T-helper 2 cell treated with Interferon-gamma antibody and Interleukin-4, amounts not matched to agents 5 μg/mL and 100 μg/mL, for 36 hours (primary cell): ENCODE data around the gene MIB1.
"Not testable (repeated sequence)": the region's sequence is repeated elsewhere in the genome, so short reads cannot be mapped to it uniquely, and the experiment has no call there.

ENCODE experiments used
- DNase-seq: peaks from one replicate; pipeline ENCODE4 v3.0.0; 2021; ENCODE audit warnings: low spot score
- H3K27ac Mint-ChIP-seq: one replicate; pipeline ENCODE4 v1.8.0; 2021; ENCODE audit warnings: mild to moderate bottlenecking, mixed read lengths
- H3K27me3 Mint-ChIP-seq: one replicate; pipeline ENCODE4 v1.8.0; 2021; ENCODE audit warnings: low read depth, mixed read lengths
- H3K36me3 Mint-ChIP-seq: one replicate; pipeline ENCODE4 v1.8.0; 2021; ENCODE audit warnings: low read depth, mixed read lengths
- H3K4me1 Mint-ChIP-seq: one replicate; pipeline ENCODE4 v1.8.0; 2021; ENCODE audit warnings: low read depth, mixed read lengths
- H3K4me3 Mint-ChIP-seq: one replicate; pipeline ENCODE4 v1.8.0; 2022; ENCODE audit warnings: mild to moderate bottlenecking, moderate library complexity, mixed read lengths
- H3K9me3 Mint-ChIP-seq: one replicate; pipeline ENCODE4 v1.8.0; 2021; ENCODE audit warnings: mixed read lengths

Gene MIB1

DNA sequence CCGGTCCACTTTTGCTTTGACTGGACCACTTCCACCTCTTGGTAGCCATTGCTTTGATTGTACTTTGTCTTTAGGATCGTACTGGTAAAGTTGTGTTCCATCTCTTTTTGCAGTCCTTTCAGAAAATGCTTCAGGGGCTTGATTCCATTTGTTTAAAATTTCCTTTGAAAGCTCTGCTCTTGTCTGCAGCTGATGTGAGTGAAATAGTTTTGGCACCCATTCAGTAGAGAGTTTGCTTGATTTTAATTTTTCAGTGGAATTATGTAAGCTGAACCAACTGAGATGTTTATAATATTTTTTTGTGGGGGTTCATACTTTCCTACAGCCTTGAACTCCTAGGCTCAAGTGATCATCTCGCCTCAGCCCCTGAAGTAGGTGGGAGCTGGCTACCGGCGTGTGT is 7.6 kb upstream of the MIB1 start:
- H3K36me3 Mint-ChIP-seq, result peaks cover 16% of the 10 kb centered on the region
- H3K27me3 Mint-ChIP-seq, result no peaks in the 10 kb centered on the region
- H3K27ac Mint-ChIP-seq, result no peak overlapping the region
- H3K4me1 Mint-ChIP-seq, result no peaks in the 10 kb centered on the region
- H3K4me3 Mint-ChIP-seq, result no peak overlapping the region
- peaks cover 17% of the 10 kb centered on the region for H3K9me3 Mint-ChIP-seq
- no peak for DNase-seq

DNA sequence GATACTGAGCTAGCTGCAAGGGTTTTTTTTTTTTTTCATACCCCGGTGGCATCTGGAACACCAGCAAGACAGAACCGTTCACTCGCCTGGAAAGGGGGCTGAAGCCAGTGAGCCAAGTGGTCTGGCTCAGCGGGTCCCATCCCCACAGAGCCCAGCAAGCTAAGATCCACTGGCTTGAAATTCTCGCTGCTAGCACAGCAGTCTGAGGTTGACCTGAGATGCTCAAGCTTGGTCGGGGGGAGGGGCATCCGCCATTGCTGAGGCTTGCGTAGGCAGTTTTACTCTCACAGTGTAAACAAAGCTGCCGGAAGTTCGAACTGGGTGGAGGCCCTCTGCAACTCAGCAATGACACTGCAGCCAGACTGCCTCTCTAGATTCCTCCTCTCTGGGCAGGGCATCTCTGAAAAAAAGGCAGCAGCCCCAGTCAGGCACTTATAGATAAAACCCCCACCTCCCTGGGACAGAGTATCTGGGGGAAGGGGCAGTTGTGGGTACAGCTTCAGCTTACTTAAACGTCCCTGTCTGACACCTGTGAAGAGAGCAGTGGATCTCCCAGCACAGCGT is 5.1 kb upstream of the MIB1 start:
- Mint-ChIP-seq H3K27ac (no peak overlapping the region), H3K36me3 (peaks cover 18% of the 10 kb centered on the region), H3K27me3 (no peaks in the 10 kb centered on the region), H3K9me3 (peaks cover 14% of the 10 kb centered on the region), H3K4me1 (peaks cover 11% of the 10 kb centered on the region), H3K4me3 (no peak overlapping the region)
- no peak for DNase-seq

DNA sequence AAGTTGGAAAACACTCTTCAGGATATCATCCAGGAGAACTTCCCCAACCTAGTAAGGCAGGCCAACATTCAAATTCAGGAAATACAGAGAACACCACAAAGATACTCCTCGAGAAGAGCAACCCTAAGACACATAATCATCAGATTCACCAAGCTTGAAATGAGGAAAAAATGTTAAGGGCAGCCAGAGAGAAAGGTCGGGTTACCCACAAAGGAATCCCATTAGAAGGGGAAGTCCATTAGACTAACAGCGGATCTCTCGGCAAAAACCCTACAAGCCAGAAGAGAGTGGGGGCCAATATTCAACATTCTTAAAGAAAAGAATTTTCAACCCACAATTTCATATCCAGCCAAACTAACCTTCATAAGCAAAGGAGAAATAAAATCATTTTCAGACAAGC is 3.7 kb upstream of the MIB1 start:
- not testable (repeated sequence) for H3K27me3 Mint-ChIP-seq, DNase-seq, H3K27ac Mint-ChIP-seq, H3K4me3 Mint-ChIP-seq
- Mint-ChIP-seq H3K36me3 (peaks cover 16% of the 10 kb centered on the region), H3K4me1 (peaks cover 11% of the 10 kb centered on the region), H3K9me3 (peaks cover 14% of the 10 kb centered on the region)

DNA sequence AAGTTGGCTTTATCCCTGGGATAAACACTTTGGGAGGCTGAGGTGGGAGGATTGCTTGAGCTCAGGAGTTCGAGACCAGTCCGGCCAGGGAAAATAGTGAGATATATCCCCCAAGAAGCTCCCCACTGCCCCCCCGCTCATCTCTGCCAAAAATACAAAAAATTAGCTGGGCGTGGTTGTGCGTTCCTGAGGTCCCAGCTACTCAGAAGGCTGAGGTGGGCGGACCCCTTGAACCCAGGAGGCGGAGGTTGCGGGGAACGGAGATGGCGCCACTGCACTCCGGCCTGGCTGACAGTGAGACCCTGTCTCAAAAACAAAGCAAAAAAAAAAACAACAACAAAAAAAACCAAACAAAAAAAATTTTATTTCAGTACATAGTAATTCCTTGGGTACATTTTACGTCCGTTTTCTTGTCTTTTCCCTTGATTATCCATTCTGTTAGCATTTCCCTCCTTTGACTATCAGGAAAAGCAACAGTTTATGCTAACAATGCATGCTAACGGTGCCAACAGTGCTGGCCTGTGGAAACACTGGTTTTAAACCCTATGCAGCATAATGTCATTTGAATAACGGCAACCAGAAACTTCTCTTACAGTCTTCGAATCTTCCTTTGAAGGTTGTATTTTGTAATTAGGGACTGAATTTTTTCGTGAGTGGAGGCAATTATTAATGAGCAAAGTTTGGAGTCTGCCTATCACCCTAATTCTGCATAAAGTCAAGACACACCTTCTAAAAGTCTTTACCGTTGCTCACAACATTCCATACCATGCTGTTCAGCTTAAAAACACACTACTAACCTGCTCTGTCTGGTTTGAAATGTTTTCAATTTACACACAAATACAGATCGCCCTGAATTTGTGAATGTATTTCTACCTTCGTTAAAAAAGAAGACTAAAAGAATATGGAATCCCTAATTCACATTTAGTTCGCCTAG is 721 bp upstream of the MIB1 start:
- peak overlapping the region; percentile 91 for H3K4me3 Mint-ChIP-seq
- H3K36me3 Mint-ChIP-seq, result peaks cover 18% of the 10 kb centered on the region
- H3K27ac Mint-ChIP-seq, result peak overlapping the region; percentile 92
- no peaks in the 10 kb centered on the region for H3K27me3 Mint-ChIP-seq
- no peak for DNase-seq
- peaks cover 14% of the 10 kb centered on the region for H3K9me3 Mint-ChIP-seq
- peaks cover 31% of the 10 kb centered on the region for H3K4me1 Mint-ChIP-seq

DNA sequence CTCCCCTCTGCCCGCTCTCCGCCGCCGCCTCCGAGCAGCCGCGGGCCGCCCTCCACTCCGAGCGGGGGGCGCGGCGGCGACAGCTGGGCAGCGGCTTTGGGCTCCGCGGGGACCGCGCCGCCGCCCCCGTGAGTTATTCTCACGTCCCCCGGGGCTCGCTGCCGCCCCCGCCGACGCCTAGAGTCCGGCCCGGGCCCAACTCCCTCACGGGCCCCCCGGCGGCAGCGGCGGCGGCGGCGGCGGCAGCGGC is 645 bp downstream of the MIB1 start:
- peaks cover 14% of the 10 kb centered on the region for H3K36me3 Mint-ChIP-seq
- no peak overlapping the region for H3K27ac Mint-ChIP-seq
- DNase-seq, result no peak
- peaks cover 37% of the 10 kb centered on the region for H3K4me1 Mint-ChIP-seq
- H3K27me3 Mint-ChIP-seq, result no peaks in the 10 kb centered on the region
- H3K9me3 Mint-ChIP-seq, result peaks cover 12% of the 10 kb centered on the region
- H3K4me3 Mint-ChIP-seq, result no peak overlapping the region

DNA sequence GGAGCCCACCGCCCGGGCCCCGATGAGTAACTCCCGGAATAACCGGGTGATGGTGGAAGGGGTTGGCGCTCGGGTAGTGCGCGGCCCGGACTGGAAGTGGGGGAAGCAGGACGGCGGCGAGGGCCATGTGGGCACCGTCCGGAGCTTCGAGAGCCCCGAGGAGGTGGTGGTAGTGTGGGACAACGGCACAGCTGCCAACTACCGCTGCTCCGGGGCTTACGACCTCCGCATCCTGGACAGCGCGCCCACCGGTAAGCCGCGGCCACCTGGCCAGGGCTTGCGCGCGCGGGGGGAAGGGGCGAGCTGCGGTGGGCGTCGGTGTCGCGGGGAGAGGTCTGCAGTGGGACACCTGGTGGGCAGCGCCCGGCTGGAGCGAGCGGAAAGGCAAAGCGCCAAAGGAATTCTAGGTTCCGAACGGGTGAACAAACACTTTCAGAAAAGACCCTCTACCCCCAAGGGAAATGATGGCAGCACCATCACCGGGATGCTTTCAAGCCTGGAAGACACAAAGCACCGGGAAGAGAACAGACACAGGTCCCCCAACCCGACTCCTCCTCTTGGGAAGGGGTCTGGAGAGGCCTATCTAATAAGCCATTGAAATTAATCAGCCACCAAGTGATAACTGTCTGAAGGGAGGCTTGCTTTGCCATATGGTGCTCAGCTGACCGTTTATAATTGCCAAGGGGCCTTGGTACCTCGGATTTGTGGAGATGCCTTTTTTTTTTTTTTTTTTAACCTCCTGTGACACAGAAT is 1.1 kb downstream of the MIB1 start:
- peaks cover 41% of the 10 kb centered on the region for H3K4me1 Mint-ChIP-seq
- peak; percentile 11 for DNase-seq
- H3K4me3 Mint-ChIP-seq, result peak overlapping the region; percentile 78
- no peaks in the 10 kb centered on the region for H3K27me3 Mint-ChIP-seq
- H3K36me3 Mint-ChIP-seq, result peaks cover 8% of the 10 kb centered on the region
- H3K9me3 Mint-ChIP-seq, result peaks cover 7% of the 10 kb centered on the region
- H3K27ac Mint-ChIP-seq, result peak overlapping the region; percentile 78

DNA sequence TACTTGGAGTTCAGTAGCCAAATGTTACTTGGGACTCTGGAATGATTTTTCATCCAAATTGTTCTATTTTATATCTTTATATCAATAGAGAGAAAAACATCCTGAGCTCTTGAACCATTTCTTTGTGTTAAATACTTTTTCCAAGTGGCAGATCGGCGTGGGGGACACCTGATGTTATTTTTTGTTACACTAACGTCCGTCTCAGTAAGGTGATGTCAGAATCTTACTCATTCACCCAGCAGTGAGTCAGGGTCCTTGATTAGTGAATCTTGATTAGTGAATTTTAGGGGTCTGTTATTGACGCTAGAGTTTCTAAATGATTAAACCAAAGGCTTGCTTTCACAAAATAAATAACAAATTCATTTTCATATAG is 1.7 kb downstream of the MIB1 start:
- Mint-ChIP-seq H3K27ac (peak overlapping the region; percentile 78), H3K27me3 (no peaks in the 10 kb centered on the region), H3K9me3 (peaks cover 3% of the 10 kb centered on the region), H3K4me3 (peak overlapping the region; percentile 78), H3K36me3 (peaks cover 7% of the 10 kb centered on the region), H3K4me1 (peaks cover 45% of the 10 kb centered on the region)
- DNase-seq, result no peak

DNA sequence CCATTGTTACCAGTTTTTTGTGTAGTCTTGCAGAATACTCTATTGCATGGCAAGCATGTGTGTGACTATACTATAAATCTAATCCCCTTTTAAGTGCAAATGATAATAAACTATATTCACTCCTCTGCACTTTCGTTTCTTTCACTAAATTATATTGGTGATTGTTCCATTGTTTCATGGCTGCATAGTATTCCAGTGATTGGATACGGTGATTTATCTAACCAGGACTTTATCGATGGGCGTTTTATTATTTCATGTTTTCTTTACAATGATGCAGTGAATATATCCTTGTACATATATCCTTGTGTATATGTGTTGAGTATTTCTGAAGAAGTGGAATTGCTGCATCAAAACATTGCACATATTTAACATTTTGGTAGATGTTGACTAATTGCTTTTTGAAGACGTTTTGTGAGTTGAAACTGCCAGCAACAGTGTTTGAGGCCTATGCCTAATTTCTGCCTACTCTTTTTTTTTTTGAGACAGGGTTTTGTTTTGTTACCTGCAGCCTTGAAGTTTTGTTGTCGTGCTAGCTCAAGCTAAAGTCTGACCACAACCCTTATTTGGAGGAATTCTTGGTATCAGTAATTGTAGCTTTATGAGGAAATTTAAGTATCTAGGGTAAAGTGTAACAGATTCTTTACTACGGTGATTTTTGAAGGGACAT is 2.7 kb downstream of the MIB1 start:
- H3K27ac Mint-ChIP-seq, result peak overlapping the region; percentile 73
- peak; percentile 12 for DNase-seq
- no peaks in the 10 kb centered on the region for H3K27me3 Mint-ChIP-seq
- peaks cover 52% of the 10 kb centered on the region for H3K4me1 Mint-ChIP-seq
- H3K4me3 Mint-ChIP-seq, result peak overlapping the region; percentile 78
- no peaks in the 10 kb centered on the region for H3K9me3 Mint-ChIP-seq
- H3K36me3 Mint-ChIP-seq, result peaks cover 5% of the 10 kb centered on the region

DNA sequence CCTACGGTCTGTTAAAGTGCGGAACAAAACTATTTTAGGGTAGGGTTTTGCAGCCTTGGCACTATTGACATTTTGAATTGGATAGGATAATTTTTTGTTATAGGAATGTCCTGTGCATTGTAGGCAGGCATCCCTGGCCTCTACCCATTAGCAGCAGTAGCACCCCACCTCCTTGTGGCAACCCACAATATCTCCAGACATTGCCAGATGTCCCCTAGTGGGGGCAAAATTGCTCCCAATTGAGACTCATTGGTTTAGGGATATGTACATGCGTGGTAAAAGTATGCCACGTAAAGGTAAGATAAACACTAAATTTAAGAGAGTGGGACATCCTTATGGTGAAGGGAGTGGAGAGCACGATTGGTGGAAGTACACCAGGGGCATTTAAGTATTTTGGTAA is 4.6 kb downstream of the MIB1 start:
- Mint-ChIP-seq H3K27ac (no peak overlapping the region), H3K4me3 (no peak overlapping the region), H3K4me1 (peaks cover 46% of the 10 kb centered on the region), H3K27me3 (no peaks in the 10 kb centered on the region), H3K9me3 (no peaks in the 10 kb centered on the region), H3K36me3 (peaks cover 5% of the 10 kb centered on the region)
- DNase-seq, result no peak

DNA sequence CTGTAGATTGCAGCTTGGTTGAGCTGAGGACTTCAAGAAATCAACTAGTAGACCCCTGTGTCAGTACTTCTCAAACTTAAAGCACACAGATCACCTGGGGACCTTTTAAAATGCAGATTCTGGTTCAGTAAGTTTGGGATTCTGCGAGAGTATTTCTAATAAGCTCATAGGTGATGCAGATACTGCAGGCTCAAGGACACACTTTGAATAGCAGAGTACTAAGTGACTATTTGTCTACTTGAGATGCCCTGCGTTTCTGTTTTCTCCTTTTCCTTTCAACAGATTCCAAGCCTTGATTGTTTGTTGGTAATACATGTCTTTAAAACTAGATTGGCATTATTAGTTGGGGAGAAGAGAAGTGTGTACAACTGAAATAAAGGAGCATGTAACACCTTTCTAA is 6.7 kb downstream of the MIB1 start:
- H3K4me1 Mint-ChIP-seq, result peaks cover 45% of the 10 kb centered on the region
- H3K36me3 Mint-ChIP-seq, result peaks cover 7% of the 10 kb centered on the region
- H3K4me3 Mint-ChIP-seq, result peak overlapping the region; percentile 14
- no peak for DNase-seq
- H3K27me3 Mint-ChIP-seq, result no peaks in the 10 kb centered on the region
- H3K27ac Mint-ChIP-seq, result no peak overlapping the region
- H3K9me3 Mint-ChIP-seq, result no peaks in the 10 kb centered on the region

DNA sequence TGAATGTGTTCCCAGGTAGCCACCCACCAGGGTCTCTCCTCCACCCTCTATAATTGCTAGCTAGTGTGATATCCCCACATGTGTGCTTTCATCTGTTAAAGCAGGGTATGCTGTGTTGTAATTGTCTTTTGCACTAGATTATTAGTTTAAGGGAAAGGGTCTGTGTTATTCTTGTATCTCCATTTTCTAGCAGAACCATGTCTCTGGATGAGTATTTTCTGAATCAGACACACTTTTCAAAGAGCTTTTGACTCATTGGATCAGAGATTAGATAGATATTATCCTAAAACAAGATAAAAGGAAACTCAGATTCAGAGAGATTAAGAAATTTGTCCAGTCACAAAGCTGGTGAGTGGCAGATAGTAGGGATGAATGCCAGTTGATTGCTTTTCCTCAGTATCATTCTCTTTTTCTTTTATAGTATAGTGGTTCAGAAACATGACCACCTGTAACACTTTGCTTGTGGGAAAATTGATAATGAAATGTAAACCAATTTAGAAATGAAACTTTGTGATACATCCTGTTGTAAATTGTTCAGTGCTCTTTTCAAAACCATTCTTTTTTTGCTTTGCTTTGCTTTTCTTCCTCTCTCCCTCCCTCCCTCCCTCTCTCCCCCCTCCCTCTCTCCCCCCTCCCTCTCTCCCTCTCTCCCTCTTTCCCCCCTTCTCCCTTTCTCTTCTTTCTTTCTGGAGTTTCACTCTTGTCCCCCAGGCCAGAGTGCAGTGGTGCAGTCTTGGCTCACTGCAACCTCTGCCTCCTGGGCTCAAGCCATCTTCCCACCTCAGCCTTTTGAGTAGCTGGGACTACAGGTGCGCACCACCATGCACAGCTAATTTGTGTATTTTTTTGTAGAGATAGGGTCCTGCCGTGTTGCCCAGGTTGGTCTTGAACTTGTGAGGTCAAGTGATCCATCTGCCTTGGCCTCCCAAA is 7.4 kb downstream of the MIB1 start:
- no peak for DNase-seq
- Mint-ChIP-seq H3K36me3 (peaks cover 5% of the 10 kb centered on the region), H3K27me3 (no peaks in the 10 kb centered on the region), H3K4me3 (peak overlapping the region; percentile 41), H3K27ac (peak overlapping the region; percentile 72), H3K9me3 (no peaks in the 10 kb centered on the region), H3K4me1 (peaks cover 42% of the 10 kb centered on the region)

DNA sequence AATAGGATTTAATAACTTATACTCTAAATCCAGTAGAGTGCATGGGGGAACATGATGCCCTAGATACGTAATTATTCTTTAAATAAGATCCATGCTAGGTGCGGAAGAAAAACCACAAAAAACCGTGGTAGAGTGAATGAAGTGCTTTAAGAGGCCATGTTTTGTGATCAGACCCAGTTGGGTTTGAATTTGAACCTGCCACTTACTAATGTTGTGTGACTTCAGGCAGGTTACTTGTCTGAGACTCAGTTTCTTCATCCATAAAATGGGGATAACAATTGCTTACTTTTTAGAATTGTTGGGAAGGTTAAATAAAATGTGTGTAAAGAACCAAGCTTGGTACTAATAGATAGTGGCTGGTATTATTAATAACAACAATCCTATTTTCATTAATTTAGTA is 17.2 kb downstream of the MIB1 start:
- no peak for DNase-seq
- Mint-ChIP-seq H3K27ac (no peak overlapping the region), H3K27me3 (no peaks in the 10 kb centered on the region), H3K4me1 (peaks cover 15% of the 10 kb centered on the region), H3K36me3 (peaks cover 4% of the 10 kb centered on the region), H3K9me3 (no peaks in the 10 kb centered on the region), H3K4me3 (no peak overlapping the region)

DNA sequence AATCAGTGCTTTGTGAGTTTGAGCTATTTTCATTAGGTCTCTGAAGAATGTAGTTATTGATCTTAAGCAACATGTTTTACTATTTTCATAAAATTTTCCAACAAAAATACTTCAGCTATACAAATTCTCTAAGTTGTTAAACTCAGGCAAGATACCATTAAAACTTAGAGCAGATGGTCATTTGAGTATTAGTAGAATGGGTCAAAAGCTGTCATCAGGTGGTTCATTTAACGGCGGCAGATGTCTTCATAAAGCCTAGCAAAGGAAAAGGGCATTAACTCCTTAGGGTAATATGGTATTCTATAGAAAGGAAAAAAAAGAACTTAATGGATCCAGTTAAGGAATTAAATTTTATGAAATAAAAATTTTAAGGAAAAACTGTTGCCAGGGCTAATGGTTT is 19.2 kb downstream of the MIB1 start:
- Mint-ChIP-seq H3K4me1 (peaks cover 8% of the 10 kb centered on the region), H3K36me3 (no peaks in the 10 kb centered on the region), H3K27ac (no peak overlapping the region), H3K27me3 (no peaks in the 10 kb centered on the region), H3K9me3 (no peaks in the 10 kb centered on the region), H3K4me3 (no peak overlapping the region)
- no peak for DNase-seq
